D721Med (cell line): ENCODE data around the gene TANGO2.

Experiments used
- DNase-seq: peaks from one replicate; pipeline ENCODE4 v3.0.0; 2011; ENCODE audit warnings: low spot score; ENCODE audit not compliant: insufficient read length
- FAIRE-seq: peaks from 2 replicates; lab custom pipeline; 2011; peaks lifted over from hg19 to GRCh38; lab: Jason Lieb, UNC
- TF ChIP-seq, protein P1 (sequence below): IDR thresholded peaks from 2 replicates; pipeline ENCODE4 v1.5.1; 2012; ENCODE audit warnings: mild to moderate bottlenecking, control low read depth; ENCODE audit not compliant: insufficient read depth; ENCODE audit errors: missing control alignments

Gene TANGO2

DNA sequence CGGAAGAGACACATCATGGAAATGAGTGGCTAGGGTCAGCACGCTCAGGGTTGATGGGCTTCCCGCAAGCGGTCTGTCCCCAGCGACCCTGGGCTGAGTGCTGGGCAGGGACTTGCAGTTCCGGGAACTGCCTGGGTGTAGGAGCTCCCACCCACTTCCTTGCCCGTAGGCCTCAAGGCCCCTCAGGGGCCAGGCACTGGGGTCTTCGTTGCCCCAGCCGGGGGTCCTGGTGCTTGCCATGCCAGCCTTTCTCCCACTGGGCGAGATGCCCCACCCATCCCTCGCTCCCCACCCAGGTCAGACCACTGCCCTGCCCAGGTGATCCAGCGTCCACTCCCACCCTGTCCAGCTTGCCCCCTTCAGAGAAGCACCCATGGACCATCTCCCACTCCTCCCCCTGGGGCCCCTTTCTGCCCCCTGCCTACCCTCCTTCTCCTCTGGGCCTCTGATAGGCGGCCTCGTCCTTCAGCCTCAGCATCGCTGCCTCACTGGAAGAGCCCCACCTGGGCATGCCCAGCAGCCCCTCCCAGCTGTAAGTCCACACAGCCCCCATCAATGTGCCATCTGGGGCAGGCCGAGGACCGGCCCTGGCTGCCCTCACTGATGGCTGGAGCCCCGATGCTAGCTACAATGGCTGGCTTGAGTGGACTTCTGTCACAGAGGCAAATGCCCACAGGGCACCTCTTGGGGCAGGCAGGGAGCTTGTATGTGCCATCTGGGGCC lies 41.3 kb downstream of the TANGO2 start:
- FAIRE-seq (no peak), DNase-seq (no peak)
- TF ChIP-seq, protein P1, sequence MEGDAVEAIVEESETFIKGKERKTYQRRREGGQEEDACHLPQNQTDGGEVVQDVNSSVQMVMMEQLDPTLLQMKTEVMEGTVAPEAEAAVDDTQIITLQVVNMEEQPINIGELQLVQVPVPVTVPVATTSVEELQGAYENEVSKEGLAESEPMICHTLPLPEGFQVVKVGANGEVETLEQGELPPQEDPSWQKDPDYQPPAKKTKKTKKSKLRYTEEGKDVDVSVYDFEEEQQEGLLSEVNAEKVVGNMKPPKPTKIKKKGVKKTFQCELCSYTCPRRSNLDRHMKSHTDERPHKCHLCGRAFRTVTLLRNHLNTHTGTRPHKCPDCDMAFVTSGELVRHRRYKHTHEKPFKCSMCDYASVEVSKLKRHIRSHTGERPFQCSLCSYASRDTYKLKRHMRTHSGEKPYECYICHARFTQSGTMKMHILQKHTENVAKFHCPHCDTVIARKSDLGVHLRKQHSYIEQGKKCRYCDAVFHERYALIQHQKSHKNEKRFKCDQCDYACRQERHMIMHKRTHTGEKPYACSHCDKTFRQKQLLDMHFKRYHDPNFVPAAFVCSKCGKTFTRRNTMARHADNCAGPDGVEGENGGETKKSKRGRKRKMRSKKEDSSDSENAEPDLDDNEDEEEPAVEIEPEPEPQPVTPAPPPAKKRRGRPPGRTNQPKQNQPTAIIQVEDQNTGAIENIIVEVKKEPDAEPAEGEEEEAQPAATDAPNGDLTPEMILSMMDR: no peak

DNA sequence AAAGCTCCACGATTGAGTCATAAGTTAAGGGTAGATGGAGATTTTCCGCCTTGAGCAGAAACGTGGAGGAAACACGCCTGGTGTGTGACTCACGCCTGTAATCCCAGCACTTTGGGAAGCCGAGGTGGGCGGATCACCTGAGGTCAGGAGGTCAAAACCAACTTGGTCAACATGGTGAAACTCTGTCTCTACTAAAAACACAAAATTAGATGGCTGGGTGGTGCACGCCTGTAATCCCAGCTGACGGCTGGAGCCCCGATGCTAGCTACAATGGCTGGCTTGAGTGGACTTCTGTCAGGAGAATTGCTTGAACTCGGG lies 41.8 kb downstream of the TANGO2 start:
- no peak for DNase-seq
- TF ChIP-seq, protein P1: no peak
- FAIRE-seq: no peak

DNA sequence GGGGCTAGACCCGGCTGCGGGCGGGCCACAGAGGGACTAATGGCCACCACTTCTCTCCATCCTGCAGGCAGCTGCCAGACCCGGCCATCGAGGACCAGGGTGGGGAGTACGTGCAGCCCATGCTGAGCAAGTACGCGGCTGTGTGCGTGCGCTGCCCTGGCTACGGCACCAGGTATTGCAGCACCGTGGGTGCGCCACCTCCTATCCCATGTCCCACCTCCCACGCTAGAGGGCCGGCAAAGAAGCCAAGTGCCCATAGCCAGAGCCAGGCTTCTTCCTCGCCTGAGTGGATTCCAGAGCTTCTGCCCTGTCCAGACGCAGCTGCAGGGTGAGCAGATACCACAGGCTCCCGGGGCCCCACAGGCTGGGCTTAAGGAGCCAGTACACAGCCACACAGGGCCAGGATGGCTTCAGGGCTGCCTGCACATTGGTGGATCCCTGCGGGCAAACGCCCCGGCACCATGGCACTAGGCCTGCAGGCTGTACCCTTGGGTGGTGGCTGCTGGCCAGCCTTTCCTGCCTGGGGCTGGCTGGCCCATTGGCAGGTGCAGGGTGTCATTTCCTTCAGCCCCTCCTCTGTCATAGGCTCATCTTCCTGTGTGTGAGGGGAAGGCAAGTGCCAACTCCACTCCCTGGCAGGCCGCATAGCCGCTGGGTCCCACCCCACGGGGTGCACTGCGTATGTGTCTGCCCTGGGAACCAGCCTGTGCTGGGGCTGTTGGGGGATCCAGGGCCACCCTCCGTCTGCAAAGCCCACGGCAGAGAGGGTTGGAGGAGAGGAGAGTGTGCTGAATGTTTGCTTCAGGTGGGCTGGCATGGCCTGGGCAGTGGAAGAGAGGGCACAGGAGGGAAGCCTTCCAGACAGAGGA lies 42.6 kb downstream of the TANGO2 start:
- DNase-seq: no peak
- FAIRE-seq: no peak
- TF ChIP-seq, protein P1: no peak

DNA sequence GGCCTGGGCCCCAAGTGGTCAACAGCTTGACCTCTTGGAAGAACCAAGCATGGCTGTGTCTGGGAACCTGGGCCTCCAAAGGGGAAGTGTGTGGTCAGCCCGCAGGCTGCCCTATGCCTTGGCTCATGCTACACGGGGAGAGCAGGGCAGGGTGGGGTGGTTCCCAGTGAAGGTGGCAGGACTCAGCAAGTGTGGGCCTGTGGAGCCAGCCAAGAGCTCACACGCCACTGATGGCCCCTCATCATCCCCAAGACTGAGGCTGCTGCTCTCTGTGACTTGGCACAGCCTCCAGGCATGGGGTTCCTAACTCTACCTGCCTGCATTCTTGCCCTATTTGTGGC lies 43.2 kb downstream of the TANGO2 start:
- FAIRE-seq: no peak
- no peak for DNase-seq
- TF ChIP-seq, protein P1: no peak

DNA sequence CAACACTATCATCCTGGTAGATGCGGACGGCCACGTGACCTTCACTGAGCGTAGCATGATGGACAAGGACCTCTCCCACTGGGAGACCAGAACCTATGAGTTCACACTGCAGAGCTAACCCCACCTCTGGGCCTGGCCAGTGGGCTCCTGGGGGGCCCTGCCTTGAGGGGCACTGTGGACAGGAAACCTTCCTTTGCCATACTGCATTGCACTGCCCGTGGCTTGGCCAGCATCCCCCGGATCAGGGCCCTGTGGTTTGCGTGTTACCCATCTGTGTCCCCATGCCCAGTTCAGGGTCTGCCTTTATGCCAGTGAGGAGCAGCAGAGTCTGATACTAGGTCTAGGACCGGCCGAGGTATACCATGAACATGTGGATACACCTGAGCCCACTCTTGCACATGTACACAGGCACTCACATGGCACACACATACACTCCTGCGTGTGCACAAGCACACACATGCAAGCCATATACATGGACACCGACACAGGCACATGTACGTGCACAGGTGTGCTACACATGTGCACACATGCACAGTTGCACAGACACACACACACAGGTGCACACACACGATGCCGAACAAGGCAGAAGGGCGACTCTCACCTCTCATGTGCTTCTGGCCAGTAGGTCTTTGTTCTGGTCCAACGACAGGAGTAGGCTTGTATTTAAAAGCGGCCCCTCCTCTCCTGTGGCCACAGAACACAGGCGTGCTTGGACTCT lies 43.8 kb downstream of the TANGO2 start:
- DNase-seq (no peak), FAIRE-seq (no peak)
- TF ChIP-seq, protein P1: no peak

DNA sequence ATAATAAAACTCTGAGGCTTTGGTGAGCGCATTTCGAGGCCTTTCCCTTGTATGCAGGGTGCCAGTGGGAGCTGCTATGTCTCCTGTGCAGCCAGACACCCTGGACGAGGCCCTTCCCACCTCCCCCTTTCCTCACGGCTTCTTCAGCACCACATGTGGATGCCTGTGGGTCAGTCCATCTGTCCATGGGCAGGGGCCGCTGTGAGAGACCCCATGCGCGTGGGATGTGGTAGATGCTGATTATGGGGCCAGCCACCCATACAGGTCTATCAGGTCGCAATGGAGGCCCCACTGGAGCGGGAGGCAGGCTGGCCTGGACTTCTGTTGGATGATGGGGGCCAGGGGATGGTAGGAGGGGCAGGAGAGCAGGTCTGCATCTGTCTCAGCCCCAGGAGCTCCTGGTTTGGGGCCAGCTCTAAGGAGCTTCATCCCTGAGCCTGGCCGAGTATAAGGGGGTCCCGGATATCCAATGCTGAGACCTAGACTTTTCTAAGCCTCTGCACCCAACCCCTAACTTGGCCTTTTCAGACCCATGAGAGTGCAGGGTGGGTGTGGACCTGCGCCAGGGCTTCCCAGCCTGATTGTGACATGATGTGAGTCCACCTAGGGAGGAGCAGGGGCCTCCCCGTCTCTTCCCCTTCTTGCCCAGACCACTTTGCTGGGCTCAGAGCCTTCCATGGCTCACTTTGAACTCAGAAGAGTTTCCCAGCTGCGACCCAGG lies 45.1 kb downstream of the TANGO2 start:
- DNase-seq (no peak), FAIRE-seq (no peak)
- TF ChIP-seq, protein P1: no peak
